Ovary (tissue), 9 donors: Measurements from ENCODE around the gene PAFAH1B2. TPM values are rescaled to one million over a fixed set of nuclear protein-coding genes. Genes with fewer than 3 reads are reported as not detected.
"Not testable (repeated sequence)": the region's sequence is repeated elsewhere in the genome, so short reads cannot be mapped to it uniquely, and the experiment has no call there.

ENCODE experiments used
- DNase-seq, 5 donors: peaks; one replicate each; pipeline ENCODE4 v3.0.0-alpha.2; 2019 to 2020
- H3K27ac ChIP-seq, 2 donors: fragments of 200-600 bp; one replicate each; pipeline versions ENCODE4 v1.5.1 to v1.8.0; 2019 to 2022
- H3K27me3 ChIP-seq: fragments of 200-600 bp; one replicate; pipeline ENCODE4 v1.8.0; 2022
- H3K36me3 ChIP-seq: fragments of 200-600 bp; sonication (generic); one replicate; pipeline ENCODE4 v1.5.1; 2019
- H3K4me1 ChIP-seq: one replicate; pipeline ENCODE4 v1.8.1; 2013; ENCODE audit warnings: mild to moderate bottlenecking, moderate library complexity; ENCODE audit not compliant: insufficient read depth
- H3K4me3 ChIP-seq: fragments of 200-600 bp; sonication (generic); one replicate; pipeline ENCODE4 v1.5.1; 2017
- H3K9me3 ChIP-seq, 2 donors: fragments of 200-600 bp in 1 of 2; sonication (generic) in 1 of 2; one replicate each; pipeline versions ENCODE4 v1.5.1 to v1.8.1; 2013 to 2019; ENCODE audit warnings: mild to moderate bottlenecking in 1 of 2, moderate library complexity in 1 of 2
- EP300 ChIP-seq: sonication (generic); formaldehyde crosslinking; IDR thresholded peaks from one replicate; pipeline ENCODE4 v1.6.1; 2017; ENCODE audit warnings: antibody characterized with exemption
- POLR2A ChIP-seq: fragments of 450-650 bp; IDR thresholded peaks from one replicate; pipeline ENCODE4 v1.6.1; 2017; ENCODE audit warnings: antibody characterized with exemption, mild to moderate bottlenecking, moderate library complexity
- WGBS, 3 donors: extraction: QIAGEN DNeasy Blood & Tissue Kit in 1 of 3; methylation state at CpG; one replicate each; pipeline versions ENCODE4 v1.1.5 to v1.1.7; 2013 to 2017; 5-methylcytosine and 5-hydroxymethylcytosine counted together
- intact Hi-C, 4 donors: fragments of 100-400 bp; cut with DNase I; formaldehyde crosslinking; loops; one replicate each; pipeline versions ENCODE4 v1.11.0 to v1.15.1; 2022 to 2023
- polyA plus RNA-seq, 2 donors: library from polyadenylated mRNA; stranded (reverse); fragments of 200-250 nt in 1 of 2; fragments of 350-450 nt in 1 of 2; fragmentation: Illumina TruSeq in 1 of 2; extraction: RNeasy Lipid Tissue Mini Kit (QIAGEN cat#74804) in 1 of 2; gene quantifications; one replicate each; pipeline ENCODE4 v1.2.3, GENCODE V29; 2013 to 2014
- total RNA-seq, 7 donors: library from RNA; depleted of rRNA in 2 of 7; stranded (reverse); fragments of >200 nt in 2 of 7; fragmentation: NEBNext Ultra II Directional in 3 of 7; extraction: Animal tissue kit (Norgen Biotek cat#: 25700) in 3 of 7; gene quantifications; one replicate each; pipeline versions ENCODE4 v1.1.0 to v1.2.4, GENCODE V29; 2016 to 2023
- TF ChIP-seq, protein P1 (sequence below), 3 donors: fragments of 450-650 bp in 2 of 3; fragments of 200-600 bp in 1 of 3; IDR thresholded peaks; one replicate each; pipeline versions ENCODE4 v1.5.1 to v1.8.0; 2016 to 2022; ENCODE audit warnings: antibody characterized with exemption in 3 of 3, mild to moderate bottlenecking in 1 of 3
- donor health status: DM: no; HTN: no; CAD: no; lungs with moderate emphysema.
- donor health status: DM: no; HTN: no; CAD: no.
- donor health status: Bipolar disorder and iron deficiency.
- donor health status: DM: yes; HTN: yes; CAD: no.
- donor health status: DM: no; HTN: no; CAD: no.
- donor health status: DM: yes; HTN: yes; CAD: no.

PAFAH1B2 gene
- total and polyA plus RNA-seq, 9 donors, result 23.0 to 95.6 (median 75.5) TPM

DNA sequence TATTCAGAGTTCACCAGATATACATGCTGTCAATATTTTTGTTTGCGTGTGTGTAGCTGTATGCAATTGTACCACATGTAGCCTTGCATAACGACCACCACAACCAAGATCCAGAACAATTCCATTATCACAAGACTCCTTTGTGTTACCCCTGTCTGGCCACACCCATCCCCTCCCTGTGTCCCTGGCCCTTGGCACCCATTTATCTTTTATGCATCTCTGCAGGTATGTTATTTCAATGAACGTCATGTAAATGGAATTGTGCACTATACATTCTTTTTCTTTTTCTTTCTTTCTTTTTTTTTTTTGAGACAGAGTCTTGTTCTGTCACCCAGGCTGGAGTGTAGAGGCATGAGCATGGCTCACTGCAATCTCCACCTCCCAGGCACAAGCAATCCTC lies 9.7 kb upstream of the PAFAH1B2 start:
- Histone ChIP-seq H3K27me3 (no peaks in the 10 kb centered on the region), H3K9me3 (no peaks in the 10 kb centered on the region), H3K4me1 (no peaks in the 10 kb centered on the region), H3K27ac (no peak overlapping the region), H3K4me3 (no peak overlapping the region), H3K36me3 (no peaks in the 10 kb centered on the region)
- 47 to 76% (median 76%) methylated on average over 2 to 3 of the region's 3 CpGs for WGBS, 3 donors
- no peak for DNase-seq
- no peak for TF ChIP-seq POLR2A
- TF ChIP-seq, protein P1, sequence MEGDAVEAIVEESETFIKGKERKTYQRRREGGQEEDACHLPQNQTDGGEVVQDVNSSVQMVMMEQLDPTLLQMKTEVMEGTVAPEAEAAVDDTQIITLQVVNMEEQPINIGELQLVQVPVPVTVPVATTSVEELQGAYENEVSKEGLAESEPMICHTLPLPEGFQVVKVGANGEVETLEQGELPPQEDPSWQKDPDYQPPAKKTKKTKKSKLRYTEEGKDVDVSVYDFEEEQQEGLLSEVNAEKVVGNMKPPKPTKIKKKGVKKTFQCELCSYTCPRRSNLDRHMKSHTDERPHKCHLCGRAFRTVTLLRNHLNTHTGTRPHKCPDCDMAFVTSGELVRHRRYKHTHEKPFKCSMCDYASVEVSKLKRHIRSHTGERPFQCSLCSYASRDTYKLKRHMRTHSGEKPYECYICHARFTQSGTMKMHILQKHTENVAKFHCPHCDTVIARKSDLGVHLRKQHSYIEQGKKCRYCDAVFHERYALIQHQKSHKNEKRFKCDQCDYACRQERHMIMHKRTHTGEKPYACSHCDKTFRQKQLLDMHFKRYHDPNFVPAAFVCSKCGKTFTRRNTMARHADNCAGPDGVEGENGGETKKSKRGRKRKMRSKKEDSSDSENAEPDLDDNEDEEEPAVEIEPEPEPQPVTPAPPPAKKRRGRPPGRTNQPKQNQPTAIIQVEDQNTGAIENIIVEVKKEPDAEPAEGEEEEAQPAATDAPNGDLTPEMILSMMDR (IDR thresholded peaks at IDR 0.05), result no peak
- TF ChIP-seq EP300, result no peak
- intact Hi-C loops, result loop anchor here in 3 of 4 donors (5.0 kb wide), 1 partner anchor 73 kb away; no protein-coding TSS in a partner anchor

DNA sequence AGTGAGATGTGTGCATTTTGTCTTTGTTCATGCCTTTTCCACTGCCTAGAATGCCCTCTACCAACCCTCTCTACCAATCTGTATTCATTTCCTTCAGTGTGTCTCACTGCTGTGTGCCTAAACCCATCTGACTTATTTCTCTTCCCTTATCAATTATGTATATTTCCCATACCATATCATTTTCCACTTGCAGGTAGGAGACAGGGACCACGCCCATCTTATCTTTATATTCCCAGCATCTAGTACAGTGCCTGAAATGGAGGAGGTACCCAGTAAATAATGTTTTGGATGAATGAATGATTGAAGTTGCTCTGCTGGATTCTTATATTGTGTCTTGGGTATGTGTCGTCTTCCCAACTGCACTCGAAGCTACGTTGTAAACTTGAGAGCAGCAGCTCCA lies 9.1 kb upstream of the PAFAH1B2 start:
- H3K9me3 ChIP-seq, DNase-seq, H3K27ac ChIP-seq, H3K36me3 ChIP-seq, H3K27me3 ChIP-seq, H3K4me1 ChIP-seq, H3K4me3 ChIP-seq: not testable (repeated sequence)
- 82 to 96% methylated on average over 1 of the region's 4 CpGs; no CpG with 5 or more reads in 1 of the 3 donors for WGBS, 3 donors
- intact Hi-C loops, result loop anchor here in 3 of 4 donors (5.0 kb wide), 1 partner anchor 72 kb away; no protein-coding TSS in a partner anchor

DNA sequence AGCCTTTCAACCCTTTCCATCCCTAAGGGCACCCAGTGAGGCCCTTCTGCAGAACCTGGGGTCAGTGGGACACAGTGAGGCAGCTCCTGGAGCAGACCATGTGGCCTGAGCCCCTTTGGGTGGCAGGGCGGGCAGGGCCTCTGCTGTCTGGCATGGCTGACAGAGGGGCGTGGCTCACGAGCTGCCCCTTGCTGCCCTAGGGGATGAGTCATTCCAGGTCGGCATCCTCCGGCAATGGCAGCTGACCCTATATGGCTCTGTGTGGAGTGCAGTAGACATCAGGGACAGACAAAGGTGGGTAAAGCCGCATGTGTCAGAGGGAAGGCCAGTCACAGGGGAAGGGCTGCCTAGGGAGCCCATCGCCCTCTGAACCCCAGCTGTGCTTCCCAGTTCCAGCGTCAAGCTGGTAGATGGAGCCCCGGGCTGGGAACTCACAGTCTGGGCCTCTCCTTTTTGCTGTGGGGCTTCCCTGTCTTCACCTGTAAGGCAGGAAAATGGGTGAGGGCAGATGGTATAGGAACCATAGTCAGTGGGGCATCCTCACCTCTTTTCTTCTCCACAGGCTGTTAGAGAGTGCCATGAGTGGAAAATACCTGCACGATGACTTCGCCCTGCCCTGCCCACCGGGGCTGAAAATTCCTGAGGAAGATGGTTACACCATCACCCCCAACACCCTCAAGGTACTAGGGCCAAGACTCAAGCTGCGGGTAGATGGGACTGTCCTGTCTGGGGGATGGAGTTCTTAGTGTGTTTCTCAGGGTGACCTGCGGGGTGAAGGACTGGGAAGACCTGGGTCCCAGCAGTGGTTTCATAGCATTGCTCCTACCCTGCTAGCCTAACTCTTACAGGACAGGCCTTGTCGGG lies 6.6 kb upstream of the PAFAH1B2 start:
- H3K27ac ChIP-seq, DNase-seq, H3K9me3 ChIP-seq, H3K27me3 ChIP-seq, H3K36me3 ChIP-seq, intact Hi-C loops, H3K4me1 ChIP-seq, H3K4me3 ChIP-seq: not testable (repeated sequence)
- WGBS, 3 donors, result no CpG with 5 or more reads among the region's 15 CpGs

DNA sequence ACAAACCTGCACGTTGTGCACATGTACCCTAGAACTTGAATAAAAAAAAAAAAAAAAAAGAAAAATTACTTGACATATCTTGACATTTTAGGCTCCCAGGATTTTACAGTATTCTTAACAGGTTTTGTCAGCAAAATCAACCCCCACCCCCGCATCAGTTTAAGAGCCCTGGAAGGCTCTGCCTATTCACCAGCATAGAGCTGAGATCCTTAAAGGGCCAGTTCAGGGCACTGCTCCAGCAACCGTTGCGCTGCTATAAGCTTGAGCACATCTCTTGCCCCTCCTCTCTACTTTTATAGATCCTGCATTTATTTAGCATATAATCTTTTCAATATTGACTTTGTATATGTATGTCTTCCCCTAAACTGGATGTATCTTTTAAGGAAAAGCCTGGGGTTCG lies 697 bp upstream of the PAFAH1B2 start:
- Histone ChIP-seq H3K36me3 (no peaks in the 10 kb centered on the region), H3K4me3 (peak overlapping the region; percentile 86), H3K27ac (peak overlapping the region in 1 of 2 donors; percentile 87), H3K9me3 (no peaks in the 10 kb centered on the region), H3K4me1 (peaks cover 9% of the 10 kb centered on the region), H3K27me3 (no peaks in the 10 kb centered on the region)
- 1 to 4% (median 4%) methylated on average over 5 of the region's 5 CpGs for WGBS, 3 donors
- peak; percentile 38 to 69 (median 58) for DNase-seq
- TF ChIP-seq POLR2A (no peak), EP300 (no peak)
- TF ChIP-seq, protein P1 (IDR thresholded peaks at IDR 0.05), result no peak
- intact Hi-C loops, result no loop called here

DNA sequence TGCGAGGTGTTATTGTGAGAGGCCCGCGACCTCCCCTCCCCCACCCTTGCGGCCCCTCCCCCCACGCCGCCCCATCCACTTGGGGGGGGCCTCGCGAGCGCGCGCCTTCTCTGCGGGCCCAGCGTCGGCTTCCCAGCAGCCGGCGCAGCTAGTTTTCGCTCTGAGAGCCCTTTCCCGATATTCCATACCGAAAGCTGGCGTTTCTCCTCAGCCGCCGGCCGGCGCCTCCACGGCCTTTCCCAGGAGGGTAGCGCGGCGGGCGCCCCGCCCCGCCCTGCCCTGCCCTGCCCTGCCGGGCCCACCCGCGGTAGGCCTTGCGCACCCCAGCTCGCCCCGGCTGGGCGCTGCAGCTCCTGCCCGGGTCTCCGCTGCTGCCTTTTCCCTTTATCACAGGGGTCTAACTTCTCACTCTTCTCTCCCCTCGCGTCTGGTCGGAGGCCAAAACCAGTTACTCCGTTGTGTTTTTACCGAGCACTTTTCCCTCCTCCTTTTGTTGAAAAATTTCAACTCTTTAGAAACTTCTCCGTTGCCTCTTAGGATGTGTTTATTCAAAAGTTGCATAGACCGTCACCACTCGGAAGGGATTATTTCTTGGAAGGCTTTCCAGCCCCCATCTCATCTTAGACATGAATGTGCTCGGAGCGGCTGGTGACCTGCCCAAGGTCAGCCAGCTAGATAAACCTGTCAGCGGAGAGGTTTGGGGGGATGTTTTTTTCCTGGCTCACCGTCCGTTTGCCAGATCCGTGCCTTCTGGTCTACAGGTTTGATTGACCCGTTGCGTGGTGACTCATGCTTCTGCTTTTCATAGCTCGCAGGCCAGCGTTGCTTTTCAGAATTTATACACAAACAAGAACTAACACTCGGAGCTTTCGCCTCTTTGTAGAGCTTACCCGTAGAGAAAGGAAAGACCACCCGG lies 648 bp downstream of the PAFAH1B2 start:
- peak overlapping the region; percentile 86 for H3K4me3 ChIP-seq
- H3K27ac ChIP-seq, result peak overlapping the region; percentile 52 to 87
- H3K9me3 ChIP-seq, result no peaks in the 10 kb centered on the region
- H3K4me1 ChIP-seq, result peaks cover 11% of the 10 kb centered on the region
- no peaks in the 10 kb centered on the region for H3K36me3 ChIP-seq
- intact Hi-C loops, result no loop called here
- 0 to 1% (median 0%) methylated on average over 62 of the region's 62 CpGs for WGBS, 3 donors
- DNase-seq, result peak; percentile 51 to 67 (median 65)
- TF ChIP-seq, protein P1 (IDR thresholded peaks at IDR 0.05), result no peak
- TF ChIP-seq EP300, result no peak
- no peak for TF ChIP-seq POLR2A
- H3K27me3 ChIP-seq, result no peaks in the 10 kb centered on the region
